Keratinocyte (primary cell): ENCODE measurements around the gene CUX1.

ENCODE experiments used
- CTCF ChIP-seq, 3 experiments: IDR thresholded peaks in 1 of 3; conservative IDR thresholded peaks in 1 of 3; optimal IDR thresholded peaks in 1 of 3; 2 replicates in 2 of 3; 3 replicates in 1 of 3; pipeline versions ENCODE3 to v1.5.1; 2011; ENCODE audit warnings: low read length in 3 of 3, mild to moderate bottlenecking in 3 of 3, moderate library complexity in 2 of 3, control low read depth in 1 of 3, inconsistent platforms in 1 of 3; ENCODE audit not compliant: insufficient read depth in 2 of 3; ENCODE audit errors: extremely low read depth in 1 of 3
- EZH2 ChIP-seq: IDR thresholded peaks from one replicate; pipeline ENCODE4 v1.6.1; 2012; ENCODE audit warnings: inconsistent platforms, mild to moderate bottlenecking, low read length, moderate library complexity

- TF ChIP-seq CTCF (optimal IDR thresholded peaks at IDR 0.05 in 1 of 3, IDR thresholded peaks at IDR 0.05 in 1 of 3, conservative IDR thresholded peaks at IDR 0.05 in 1 of 3; ENCODE audit: extremely low read depth in 1 of 3, insufficient read depth in 2 of 3, low read length in 3 of 3) (no peak), EZH2 (no peak)
Measured at GRCh38 chr7:101983147-101983811, 165.9 kb downstream of the CUX1 start.
